Measurements from ENCODE around the gene ZNF282.

The ZNF282 gene

GRCh38 chr7:149253665-149254064, 58.3 kb downstream of the ZNF282 start:
- Histone ChIP-seq H3K9me2 (replicated peaks; ENCODE audit: insufficient read depth, low read length) (no peaks in the 10 kb centered on the region), H4K20me1 (ENCODE audit: low read depth, low read length) (no peaks in the 10 kb centered on the region), H3K27me3 (ENCODE audit: low read length) (no peaks in the 10 kb centered on the region), H2AFZ (ENCODE audit: low read depth, low read length, severe bottlenecking) (no peak overlapping the region), H3K36me3 (ENCODE audit: low read length) (0 out of 2 replicates have a peak, but pooled peaks cover 10% of the 10 kb centered on the region), H3K9me3 (ENCODE audit: insufficient read depth, low read length) (no peaks in the 10 kb centered on the region), H3K9ac (ENCODE audit: low read length) (no peak overlapping the region), H3F3A (ENCODE audit: insufficient read depth) (no peaks in the 10 kb centered on the region), H3K27ac (ENCODE audit: low read depth, low read length) (no peak overlapping the region), H3K4me3 (ENCODE audit: insufficient read depth, low read length, poor library complexity, severe bottlenecking) (no peak overlapping the region), H3K4me2 (ENCODE audit: low read depth, low read length, poor library complexity, severe bottlenecking) (no peak overlapping the region), H3K79me2 (ENCODE audit: insufficient read depth, low read length) (no peaks in the 10 kb centered on the region; the same call in 1 of the 2 replicates)
- TF ChIP-seq CTCF (IDR thresholded peaks at IDR 0.05; ENCODE audit: insufficient read depth, low read length, poor library complexity, severe bottlenecking): no peak
- TF ChIP-seq EZH2phosphoT487 (conservative IDR thresholded peaks at IDR 0.05; ENCODE audit: low read length): no peak

- Histone ChIP-seq H3K9me3 (ENCODE audit: insufficient read depth, low read length) (no peaks in the 10 kb centered on the region), H3K27me3 (ENCODE audit: low read length) (no peaks in the 10 kb centered on the region), H3F3A (ENCODE audit: insufficient read depth) (no peaks in the 10 kb centered on the region), H3K27ac (ENCODE audit: low read depth, low read length) (no peak overlapping the region), H2AFZ (ENCODE audit: low read depth, low read length, severe bottlenecking) (no peak overlapping the region), H3K9me2 (replicated peaks; ENCODE audit: insufficient read depth, low read length) (no peaks in the 10 kb centered on the region), H3K4me3 (ENCODE audit: insufficient read depth, low read length, poor library complexity, severe bottlenecking) (no peak overlapping the region), H3K36me3 (ENCODE audit: low read length) (0 out of 2 replicates have a peak, but pooled peaks cover 10% of the 10 kb centered on the region), H4K20me1 (ENCODE audit: low read depth, low read length) (no peaks in the 10 kb centered on the region), H3K4me2 (ENCODE audit: low read depth, low read length, poor library complexity, severe bottlenecking) (no peak overlapping the region), H3K9ac (ENCODE audit: low read length) (no peak overlapping the region), H3K79me2 (ENCODE audit: insufficient read depth, low read length) (no peaks in the 10 kb centered on the region)
- TF ChIP-seq EZH2phosphoT487 (conservative IDR thresholded peaks at IDR 0.05; ENCODE audit: low read length): no peak
- no peak for TF ChIP-seq CTCF (IDR thresholded peaks at IDR 0.05; ENCODE audit: insufficient read depth, low read length, poor library complexity, severe bottlenecking)
Measured at GRCh38 chr7:149254181-149254858, 59.0 kb downstream of the ZNF282 start.

DNA sequence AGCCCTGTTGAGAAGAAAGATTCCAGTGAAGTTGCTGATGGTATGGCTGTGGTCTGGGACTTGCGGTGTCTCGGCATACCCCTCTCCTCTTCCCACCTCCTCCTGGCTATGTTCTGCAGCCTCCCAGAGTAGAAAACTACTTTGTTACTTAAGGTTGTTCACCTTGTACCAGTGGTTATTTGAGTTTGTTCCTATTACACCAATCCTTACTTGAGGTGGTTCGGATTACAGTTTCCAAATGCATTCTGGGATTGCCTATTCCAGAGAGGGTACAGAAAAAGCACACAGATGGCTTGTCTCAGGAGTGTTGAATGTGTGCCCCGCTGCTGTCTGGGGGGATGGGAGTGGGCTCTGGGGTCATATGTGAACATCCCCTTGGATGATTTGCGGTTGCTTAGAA, 59.8 kb downstream of the ZNF282 start:
- no peaks in the 10 kb centered on the region for H3K9me2 ChIP-seq (replicated peaks; ENCODE audit: insufficient read depth, low read length)
- H3K9me3 ChIP-seq (ENCODE audit: insufficient read depth, low read length): no peaks in the 10 kb centered on the region
- H3K27ac ChIP-seq (ENCODE audit: low read depth, low read length): no peak overlapping the region
- H3K36me3 ChIP-seq (ENCODE audit: low read length): 0 out of 2 replicates have a peak, but pooled peaks cover 10% of the 10 kb centered on the region
- no peak for TF ChIP-seq CTCF (IDR thresholded peaks at IDR 0.05; ENCODE audit: insufficient read depth, low read length, poor library complexity, severe bottlenecking)
- TF ChIP-seq EZH2phosphoT487 (conservative IDR thresholded peaks at IDR 0.05; ENCODE audit: low read length): no peak
- no peak overlapping the region for H3K4me2 ChIP-seq (ENCODE audit: low read depth, low read length, poor library complexity, severe bottlenecking)
- H3K4me3 ChIP-seq (ENCODE audit: insufficient read depth, low read length, poor library complexity, severe bottlenecking): no peak overlapping the region
- H3K79me2 ChIP-seq (ENCODE audit: insufficient read depth, low read length): no peaks in the 10 kb centered on the region
- H3K9ac ChIP-seq (ENCODE audit: low read length): no peak overlapping the region
- H2AFZ ChIP-seq (ENCODE audit: low read depth, low read length, severe bottlenecking): no peak overlapping the region
- no peaks in the 10 kb centered on the region for H3F3A ChIP-seq (ENCODE audit: insufficient read depth)
- H3K27me3 ChIP-seq (ENCODE audit: low read length): no peaks in the 10 kb centered on the region
- no peaks in the 10 kb centered on the region for H4K20me1 ChIP-seq (ENCODE audit: low read depth, low read length)

Measured in SU-DHL-6 (cell line).